GM12878 (cell line): ENCODE data around the gene BORCS5. TPM values are rescaled to one million over a fixed set of nuclear protein-coding genes. Genes with fewer than 3 reads are reported as not detected.

ENCODE experiments used
- ATAC-seq: fragments of 200-7000 bp; cut with Tn5 transposase; 3 replicates; pipeline ENCODE4 v1.9.1; 2020; ENCODE audit warnings: mild to moderate bottlenecking, moderate library complexity
- BruUV-seq: library from RNA; stranded (reverse); fragments of 400-500 nt; replicated peaks from 2 replicates; lab custom pipeline; 2021; lab: Mats Ljungman, UMichigan
- CTCF ChIA-PET: fragments of 300-600 bp; sonication (Branson Sonifier 250); formaldehyde crosslinking; extraction: SDS; loops from one replicate; lab custom pipeline; 2021; ENCODE audit warnings: inconsistent platforms; lab: Yijun Ruan, JAX
- POLR2A ChIA-PET: fragments of 350-600 bp; formaldehyde crosslinking; extraction: SDS; loops from one replicate; lab custom pipeline; 2021; ENCODE audit warnings: inconsistent platforms; lab: Charles Lee
- RAD21 ChIA-PET: fragments of 300-600 bp; sonication (Branson Sonifier 250); formaldehyde crosslinking; loops from one replicate; lab custom pipeline; 2023; ENCODE audit warnings: antibody characterized with exemption; ENCODE audit not compliant: unreplicated experiment; lab: Charles Lee
- SMC1A ChIA-PET: fragments of 300-600 bp; sonication (Branson Sonifier 250); formaldehyde crosslinking; loops from one replicate; lab custom pipeline; 2023; ENCODE audit not compliant: unreplicated experiment, uncharacterized antibody; lab: Charles Lee
- DNase-seq: peaks from one replicate; pipeline ENCODE4 v3.0.0-alpha.2; 2011; ENCODE audit warnings: low read depth, low spot score
- FAIRE-seq: peaks from 3 replicates; lab custom pipeline; 2011; peaks lifted over from hg19 to GRCh38; lab: Jason Lieb, UNC
- H2AFZ ChIP-seq: 2 replicates; pipeline ENCODE4 v1.6.0; 2011; ENCODE audit warnings: low read depth, low read length, control low read depth; ENCODE audit not compliant: control insufficient read depth
- H3K27ac ChIP-seq: 2 replicates; pipeline ENCODE4 v1.5.1; 2011; ENCODE audit warnings: control low read depth; ENCODE audit not compliant: control insufficient read depth, insufficient read depth
- H3K27me3 ChIP-seq, 2 experiments: replicated peaks in 1 of 2; 2 replicates each; pipeline versions ENCODE4 v1.6.0 to v1.6.1; 2011; ENCODE audit warnings: low read length in 1 of 2; ENCODE audit not compliant: control insufficient read depth in 2 of 2, insufficient read depth in 2 of 2
- H3K36me3 ChIP-seq, 2 experiments: 2 replicates each; pipeline ENCODE4 v1.5.1; 2011; ENCODE audit warnings: low read length in 1 of 2; ENCODE audit not compliant: control insufficient read depth in 2 of 2, insufficient read depth in 2 of 2
- H3K4me1 ChIP-seq: 2 replicates; pipeline ENCODE4 v1.6.1; 2011; ENCODE audit warnings: mild to moderate bottlenecking, low read length, moderate library complexity, mixed read lengths; ENCODE audit not compliant: control insufficient read depth, insufficient read depth
- H3K4me2 ChIP-seq: 2 replicates; pipeline ENCODE4 v1.6.0; 2011; ENCODE audit warnings: control low read depth; ENCODE audit not compliant: control insufficient read depth, insufficient read depth
- H3K4me3 ChIP-seq: fragments of 200-600 bp; sonication (generic); 2 replicates; pipeline ENCODE4 v1.5.1; 2016
- H3K79me2 ChIP-seq: 2 replicates; pipeline ENCODE4 v1.6.0; 2011; ENCODE audit warnings: low read length; ENCODE audit not compliant: control insufficient read depth, insufficient read depth
- H3K9ac ChIP-seq: 2 replicates; pipeline ENCODE4 v1.8.0; 2011; ENCODE audit warnings: low read length, control low read depth, mixed read lengths; ENCODE audit not compliant: control insufficient read depth, insufficient read depth
- H3K9me3 ChIP-seq: replicated peaks from 3 replicates; pipeline ENCODE4 v1.5.1; 2011; ENCODE audit warnings: mild to moderate bottlenecking, low read length; ENCODE audit not compliant: control insufficient read depth, insufficient read depth
- H4K20me1 ChIP-seq: 2 replicates; pipeline ENCODE4 v1.6.0; 2011; ENCODE audit not compliant: control insufficient read depth, insufficient read depth
- CBX3 ChIP-seq: fragments of 200-600 bp; sonication (generic); IDR thresholded peaks from 2 replicates; pipeline ENCODE4 v1.6.1; 2016; ENCODE audit warnings: low read depth, borderline replicate concordance
- CBX5 ChIP-seq: sonication (generic); IDR thresholded peaks from 2 replicates; pipeline ENCODE4 v1.6.1; 2016; ENCODE audit warnings: low read depth, moderate library complexity, mild to moderate bottlenecking, inconsistent platforms
- FOS ChIP-seq: IDR thresholded peaks from 3 replicates; pipeline ENCODE4 v1.6.1; 2011; ENCODE audit warnings: borderline replicate concordance; ENCODE audit not compliant: insufficient read length; ENCODE audit errors: extremely low read depth
- HCFC1 ChIP-seq: fragments of 150-350 bp; IDR thresholded peaks from 2 replicates; pipeline ENCODE4 v1.6.1; 2014; ENCODE audit warnings: low read length
- IKZF1 ChIP-seq: fragments of 450-650 bp; conservative IDR thresholded peaks from 2 replicates; pipeline ENCODE4 v1.6.1; 2017; ENCODE audit warnings: antibody characterized with exemption, mild to moderate bottlenecking
- NR2C2 ChIP-seq: IDR thresholded peaks from 2 replicates; pipeline ENCODE4 v1.6.1; 2011; ENCODE audit warnings: borderline replicate concordance, low read depth; ENCODE audit not compliant: control insufficient read depth, insufficient read length
- STAT3 ChIP-seq: IDR thresholded peaks from 2 replicates; pipeline ENCODE4 v1.6.1; 2011; ENCODE audit warnings: low read depth, low read length, improper control_type of control experiment
- TARDBP ChIP-seq: IDR thresholded peaks from 2 replicates; pipeline ENCODE4 v1.6.1; 2016; ENCODE audit warnings: borderline replicate concordance
- YY1 ChIP-seq: IDR thresholded peaks from 2 replicates; pipeline ENCODE4 v1.6.1; 2011; ENCODE audit warnings: low read depth, mild to moderate bottlenecking, low read length
- ZBED1 ChIP-seq: IDR thresholded peaks from 2 replicates; pipeline ENCODE4 v1.6.1; 2016; ENCODE audit warnings: borderline replicate concordance
- ZSCAN29 ChIP-seq: fragments of 450-650 bp; IDR thresholded peaks from 2 replicates; pipeline ENCODE4 v1.6.1; 2017; ENCODE audit warnings: mild to moderate bottlenecking, moderate library complexity
- ZZZ3 ChIP-seq: IDR thresholded peaks from 2 replicates; pipeline ENCODE4 v1.6.1; 2011; ENCODE audit warnings: low read depth; ENCODE audit not compliant: control insufficient read depth, insufficient read length
- WGBS: methylation state at CpG from one replicate; pipeline ENCODE4 v1.1.6; 2016; ENCODE audit warnings: low lambda C conversion rate; ENCODE audit not compliant: insufficient replicate concordance, insufficient coverage; ENCODE audit errors: missing lambda C conversion rate; 5-methylcytosine and 5-hydroxymethylcytosine counted together
- in situ Hi-C: fragments of 300-500 bp; cut with MboI; formaldehyde crosslinking; loops from 9 replicates; pipeline ENCODE4 v1.14.3; 2018; ENCODE audit warnings: mixed read lengths
- intact Hi-C: fragments of 100-400 bp; cut with micrococcal nuclease; formaldehyde crosslinking; loops from one replicate; pipeline ENCODE4 v1.14.2; 2022; ENCODE audit not compliant: unreplicated experiment
- polyA plus RNA-seq, 11 experiments: library from polyadenylated mRNA; depleted of rRNA in 4 of 11; unstranded in 6 of 11; stranded (reverse) in 5 of 11; fragments of >200 nt; fragmentation: Nextera tagmentation in 4 of 11; fragmentation: Illumina TruSeq in 1 of 11; extraction: Ambion mirVana in 4 of 11; extraction: Trizol in 1 of 11; gene quantifications; 1 replicate in 1 of 11; 2 replicates in 10 of 11; pipeline versions ENCODE4 v1.2.1 to v1.2.3, GENCODE V29; 2011 to 2016; ENCODE audit warnings: inconsistent platforms in 2 of 11, missing spikeins in 2 of 11, low read depth in 1 of 11
- total RNA-seq, 4 experiments: library from RNA; depleted of rRNA in 3 of 4; stranded (reverse); fragments of >200 nt in 3 of 4; fragmentation: Illumina TruSeq in 1 of 4; extraction: Trizol in 1 of 4; gene quantifications; 2 replicates each; pipeline versions ENCODE4 v1.2.1 to v1.2.3, GENCODE V29; 2013 to 2021
- TF ChIP-seq, protein P1 (sequence below): IDR thresholded peaks from 2 replicates; pipeline ENCODE4 v1.6.1; 2011; ENCODE audit warnings: low read depth, mild to moderate bottlenecking, low read length, moderate library complexity, borderline replicate concordance; ENCODE audit errors: extremely low read depth
- TF ChIP-seq, protein P2 (sequence below): fragments of 450-650 bp; IDR thresholded peaks from 2 replicates; pipeline ENCODE4 v1.6.1; 2018; ENCODE audit warnings: mild to moderate bottlenecking, low read depth, moderate library complexity; ENCODE audit not compliant: partially characterized antibody

The BORCS5 gene
- total and polyA plus RNA-seq, 10 of the 15 experiments (the other 5 are each of a cell fraction or from before 2014, with no cell fraction given) = 1.4 to 39.7 (median 16.1) TPM

DNA sequence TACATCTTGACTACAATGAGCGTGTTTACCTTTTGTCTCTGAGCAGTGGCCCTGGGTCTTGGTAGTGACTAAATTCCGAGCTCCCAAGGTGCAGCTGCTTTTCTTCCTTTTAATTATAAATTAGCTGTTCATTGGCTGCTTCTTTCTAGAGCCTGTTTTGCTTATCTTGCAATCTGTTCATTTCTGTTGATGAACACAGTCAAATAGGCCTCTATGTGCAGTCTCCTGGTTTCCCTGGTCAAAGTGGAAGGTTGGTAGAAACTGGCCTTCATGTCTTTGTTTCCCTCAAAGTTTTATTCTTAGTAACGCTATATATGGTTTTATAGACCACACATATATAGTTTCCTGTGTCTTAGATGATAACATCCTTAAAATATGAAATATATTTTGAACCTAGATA lies 111.7 kb downstream of the BORCS5 start (continued):
- TF ChIP-seq ZZZ3 = no peak
- TF ChIP-seq HCFC1 = no peak

DNA sequence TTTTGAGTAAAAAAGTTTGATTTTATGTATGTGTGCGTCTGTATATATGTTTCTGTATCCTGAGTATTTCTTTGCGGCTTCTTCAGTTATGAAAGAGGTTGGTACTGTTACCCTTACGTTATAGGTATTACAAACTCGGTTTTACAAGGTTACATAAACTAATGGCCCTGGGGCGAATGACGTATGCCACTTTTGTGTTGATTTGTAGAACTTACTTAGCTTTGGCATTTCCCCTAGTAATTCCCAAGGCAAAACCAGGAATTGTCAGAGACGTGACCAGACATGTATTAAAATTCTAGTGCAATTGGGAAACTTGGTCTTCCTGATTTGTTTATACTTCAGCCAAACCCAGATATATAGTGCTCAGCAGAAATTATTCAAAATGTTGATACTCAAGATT lies 112.5 kb downstream of the BORCS5 start:
- Histone ChIP-seq H3K36me3 (peaks cover 1 to 6% of the 10 kb centered on the region in 2 experiments; a peak in 3 of 4 replicates), H3K79me2 (peaks cover 1% of the 10 kb centered on the region), H3K4me1 (peaks cover 6% of the 10 kb centered on the region), H3K9ac (no peak overlapping the region), H3K27ac (no peak overlapping the region), H3K4me2 (no peak overlapping the region), H3K4me3 (no peak overlapping the region), H2AFZ (no peak overlapping the region), H3K27me3 (no peaks in the 10 kb centered on the region), H4K20me1 (no peaks in the 10 kb centered on the region), H3K9me3 (no peaks in the 10 kb centered on the region; the same call in 2 of the 3 replicates)
- ChIA-PET POLR2A (no interaction called here), CTCF (no interaction called here), SMC1A (no interaction called here), RAD21 (no interaction called here)
- ATAC-seq (no peak), FAIRE-seq (no peak), DNase-seq (no peak)
- TF ChIP-seq CBX3 (no peak), CBX5 (no peak), STAT3 (no peak)
- WGBS = 98% methylated on average over 7 of the region's 7 CpGs
- in situ Hi-C loops (no loop called here), intact Hi-C loops (no loop called here)
- BruUV-seq = no TSS peak

DNA sequence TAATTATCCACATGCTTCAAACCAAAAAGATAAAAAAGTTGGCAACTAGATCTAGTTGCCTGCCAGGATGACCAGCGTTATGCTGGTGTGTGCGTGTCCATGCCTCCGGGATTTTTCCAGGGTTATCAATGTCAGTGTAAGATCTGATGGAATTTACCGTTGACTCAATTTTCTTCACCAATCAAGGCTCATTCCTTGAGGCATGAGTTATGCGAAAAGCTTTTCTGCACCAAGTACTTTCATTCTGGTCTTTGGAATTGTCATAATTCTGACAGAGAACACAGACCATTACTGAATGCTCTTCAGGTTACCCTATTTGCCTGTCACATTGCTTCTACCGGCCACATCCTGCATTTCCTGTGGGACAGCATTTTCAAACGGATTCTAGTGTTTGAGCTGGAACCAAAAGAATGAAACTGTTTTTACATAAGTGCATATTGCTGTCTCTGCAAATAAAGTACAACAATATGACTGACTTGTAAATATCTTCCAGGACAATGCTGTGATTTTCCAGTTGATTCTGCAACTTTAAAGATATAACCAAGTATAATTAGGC lies 114.0 kb downstream of the BORCS5 start:
- Histone ChIP-seq H3K4me1 (peaks cover 18% of the 10 kb centered on the region), H3K27ac (no peak overlapping the region), H3K27me3 (no peaks in the 10 kb centered on the region), H3K9me3 (no peaks in the 10 kb centered on the region; the same call in 2 of the 3 replicates), H3K4me2 (no peak overlapping the region), H2AFZ (no peak overlapping the region), H3K4me3 (no peak overlapping the region), H4K20me1 (no peaks in the 10 kb centered on the region), H3K9ac (no peak overlapping the region), H3K36me3 (peaks cover 0 to 8% of the 10 kb centered on the region in 2 experiments; a peak in 3 of 4 replicates), H3K79me2 (peaks cover 6% of the 10 kb centered on the region)
- no TSS peak for BruUV-seq
- ChIA-PET RAD21 (no interaction called here), SMC1A (interaction anchor here (1.8 kb wide), 1 partner anchor 33 kb away, joined by 3 read pairs; no protein-coding TSS in a partner anchor), CTCF (interaction anchor here (1.2 kb wide), 1 partner anchor 233 kb away, joined by 3 read pairs; no protein-coding TSS in a partner anchor), POLR2A (no interaction called here)
- 92% methylated on average over 7 of the region's 7 CpGs for WGBS
- intact Hi-C loops (no loop called here), in situ Hi-C loops (no loop called here)
- FAIRE-seq (no peak), DNase-seq (no peak), ATAC-seq (no peak)
- TF ChIP-seq TARDBP (no peak), ZBED1 (no peak), FOS (no peak), YY1 (no peak), IKZF1 (no peak), ZSCAN29 (no peak), NR2C2 (no peak)
- TF ChIP-seq, protein P1, sequence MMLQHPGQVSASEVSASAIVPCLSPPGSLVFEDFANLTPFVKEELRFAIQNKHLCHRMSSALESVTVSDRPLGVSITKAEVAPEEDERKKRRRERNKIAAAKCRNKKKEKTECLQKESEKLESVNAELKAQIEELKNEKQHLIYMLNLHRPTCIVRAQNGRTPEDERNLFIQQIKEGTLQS = no peak
- TF ChIP-seq, protein P2, sequence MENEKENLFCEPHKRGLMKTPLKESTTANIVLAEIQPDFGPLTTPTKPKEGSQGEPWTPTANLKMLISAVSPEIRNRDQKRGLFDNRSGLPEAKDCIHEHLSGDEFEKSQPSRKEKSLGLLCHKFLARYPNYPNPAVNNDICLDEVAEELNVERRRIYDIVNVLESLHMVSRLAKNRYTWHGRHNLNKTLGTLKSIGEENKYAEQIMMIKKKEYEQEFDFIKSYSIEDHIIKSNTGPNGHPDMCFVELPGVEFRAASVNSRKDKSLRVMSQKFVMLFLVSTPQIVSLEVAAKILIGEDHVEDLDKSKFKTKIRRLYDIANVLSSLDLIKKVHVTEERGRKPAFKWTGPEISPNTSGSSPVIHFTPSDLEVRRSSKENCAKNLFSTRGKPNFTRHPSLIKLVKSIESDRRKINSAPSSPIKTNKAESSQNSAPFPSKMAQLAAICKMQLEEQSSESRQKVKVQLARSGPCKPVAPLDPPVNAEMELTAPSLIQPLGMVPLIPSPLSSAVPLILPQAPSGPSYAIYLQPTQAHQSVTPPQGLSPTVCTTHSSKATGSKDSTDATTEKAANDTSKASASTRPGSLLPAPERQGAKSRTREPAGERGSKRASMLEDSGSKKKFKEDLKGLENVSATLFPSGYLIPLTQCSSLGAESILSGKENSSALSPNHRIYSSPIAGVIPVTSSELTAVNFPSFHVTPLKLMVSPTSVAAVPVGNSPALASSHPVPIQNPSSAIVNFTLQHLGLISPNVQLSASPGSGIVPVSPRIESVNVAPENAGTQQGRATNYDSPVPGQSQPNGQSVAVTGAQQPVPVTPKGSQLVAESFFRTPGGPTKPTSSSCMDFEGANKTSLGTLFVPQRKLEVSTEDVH = no peak
